SK-N-SH (cell line): ENCODE measurements around the gene MT1F. TPM values are rescaled to one million over a fixed set of nuclear protein-coding genes. Genes with fewer than 3 reads are reported as not detected.

ENCODE experiments used
- CTCF ChIA-PET: fragments of 300-600, 350-600 bp; formaldehyde crosslinking; extraction: SDS; loops from one replicate; lab custom pipeline; 2021; lab: Yijun Ruan, JAX
- POLR2A ChIA-PET: fragments of 350-600 bp; sonication (Branson Sonifier 250); formaldehyde crosslinking; extraction: SDS; loops from one replicate; lab custom pipeline; 2020; ENCODE audit warnings: antibody characterized with exemption, inconsistent platforms; lab: Yijun Ruan, JAX
- DNase-seq: peaks from one replicate; pipeline ENCODE4 v3.0.0; 2012
- H2AFZ ChIP-seq: fragments of 200-600 bp; sonication (generic); 2 replicates; pipeline ENCODE4 v1.8.1; 2016; ENCODE audit warnings: antibody characterized with exemption, mild to moderate bottlenecking, low read depth
- H3F3A ChIP-seq: fragments of 200-600 bp; sonication (generic); replicated peaks from 2 replicates; pipeline ENCODE3; 2016; ENCODE audit warnings: antibody characterized with exemption, mild to moderate bottlenecking; ENCODE audit not compliant: insufficient read depth
- H3K27ac ChIP-seq, 2 experiments: fragments of 200-500 bp in 1 of 2; fragments of 200-600 bp in 1 of 2; sonication (Bioruptor generic) in 1 of 2; sonication (generic), shearing (Covaris generic) in 1 of 2; 2 replicates each; pipeline versions ENCODE4 v1.5.1 to v1.6.1; 2014 to 2016; ENCODE audit warnings: low read depth in 2 of 2, inconsistent platforms in 1 of 2, low read length in 1 of 2, mild to moderate bottlenecking in 1 of 2, mixed read lengths in 1 of 2
- H3K27me3 ChIP-seq: fragments of 200-600 bp; sonication (generic), shearing (Covaris generic); 2 replicates; pipeline ENCODE4 v1.6.1; 2016; ENCODE audit warnings: mixed run types; ENCODE audit not compliant: insufficient read depth
- H3K36me3 ChIP-seq, 2 experiments: fragments of 200-500 bp in 1 of 2; fragments of 200-600 bp in 1 of 2; sonication (Bioruptor generic) in 1 of 2; sonication (generic) in 1 of 2; replicated peaks in 1 of 2; 2 replicates each; pipeline versions ENCODE3 to v1.5.1; 2014 to 2016; ENCODE audit warnings: low read length in 1 of 2, mild to moderate bottlenecking in 1 of 2; ENCODE audit not compliant: insufficient read depth in 2 of 2, control insufficient read depth in 1 of 2
- H3K4me1 ChIP-seq, 2 experiments: fragments of 200-500 bp in 1 of 2; fragments of 200-600 bp in 1 of 2; sonication (Bioruptor generic) in 1 of 2; sonication (generic), shearing (Covaris generic) in 1 of 2; 2 replicates each; pipeline versions ENCODE4 v1.5.1 to v1.6.1; 2014 to 2016; ENCODE audit warnings: low read depth in 1 of 2, low read length in 1 of 2, mixed run types in 1 of 2; ENCODE audit not compliant: insufficient read depth in 2 of 2, control insufficient read depth in 1 of 2
- H3K4me2 ChIP-seq: fragments of 200-600 bp; sonication (generic), shearing (Covaris generic); 2 replicates; pipeline ENCODE4 v1.6.1; 2017; ENCODE audit warnings: mixed run types
- H3K4me3 ChIP-seq, 2 experiments: fragments of 200-500 bp in 1 of 2; fragments of 200-600 bp in 1 of 2; sonication (Bioruptor generic) in 1 of 2; sonication (generic), shearing (Covaris generic) in 1 of 2; 2 replicates each; pipeline versions ENCODE4 v1.5.1 to v1.8.1; 2014 to 2016; ENCODE audit warnings: low read depth in 2 of 2, inconsistent platforms in 1 of 2, low read length in 1 of 2, mild to moderate bottlenecking in 1 of 2, mixed read lengths in 1 of 2, moderate library complexity in 1 of 2
- H3K79me2 ChIP-seq: fragments of 200-600 bp; sonication (generic); 2 replicates; pipeline ENCODE4 v1.8.1; 2017; ENCODE audit warnings: mild to moderate bottlenecking; ENCODE audit not compliant: insufficient read depth
- H3K9ac ChIP-seq: fragments of 200-600 bp; sonication (generic); 2 replicates; pipeline ENCODE4 v1.6.1; 2017; ENCODE audit warnings: mixed run types
- H3K9me2 ChIP-seq: fragments of 200-600 bp; sonication (generic); 2 replicates; pipeline ENCODE4 v1.6.1; 2017; ENCODE audit warnings: mixed run types
- H3K9me3 ChIP-seq: fragments of 200-600 bp; sonication (generic); 2 replicates; pipeline ENCODE4 v1.6.1; 2017; ENCODE audit warnings: mixed run types, mild to moderate bottlenecking, moderate library complexity
- H4K20me1 ChIP-seq: fragments of 200-600 bp; sonication (generic); 2 replicates; pipeline ENCODE4 v1.6.1; 2017; ENCODE audit warnings: mild to moderate bottlenecking, mixed run types; ENCODE audit not compliant: insufficient read depth
- ELF1 ChIP-seq: IDR thresholded peaks from 2 replicates; pipeline ENCODE4 v1.4.0; 2012
- EP300 ChIP-seq, 2 experiments: IDR thresholded peaks; 2 replicates each; pipeline versions ENCODE4 v1.4.0 to v1.6.1; 2012; ENCODE audit warnings: borderline replicate concordance in 1 of 2, low read depth in 1 of 2, low read length in 1 of 2
- EZH2phosphoT487 ChIP-seq: fragments of 200-600 bp; sonication (generic); IDR thresholded peaks from 2 replicates; pipeline ENCODE4 v1.6.1; 2017; ENCODE audit warnings: low read depth, mixed run types, mild to moderate bottlenecking, antibody characterized with exemption, moderate library complexity, borderline replicate concordance
- FOSL2 ChIP-seq: IDR thresholded peaks from 2 replicates; pipeline ENCODE4 v1.4.0; 2012; ENCODE audit warnings: low read depth, mild to moderate bottlenecking, moderate library complexity, borderline replicate concordance
- FOXJ3 ChIP-seq: sonication (generic); formaldehyde crosslinking; IDR thresholded peaks from 2 replicates; pipeline ENCODE4 v1.5.1; 2020; ENCODE audit warnings: mild to moderate bottlenecking, missing genetic modification reagents
- FOXM1 ChIP-seq: IDR thresholded peaks from 2 replicates; pipeline ENCODE4 v1.4.0; 2012; ENCODE audit warnings: low read depth, mild to moderate bottlenecking
- GABPA ChIP-seq: IDR thresholded peaks from 2 replicates; pipeline ENCODE4 v1.4.0; 2012; ENCODE audit warnings: low read depth, mild to moderate bottlenecking
- GATA2 ChIP-seq: sonication (generic); formaldehyde crosslinking; IDR thresholded peaks from 2 replicates; pipeline ENCODE4 v1.5.0; 2020; ENCODE audit warnings: mild to moderate bottlenecking, missing genetic modification reagents
- JUND ChIP-seq: IDR thresholded peaks from 2 replicates; pipeline ENCODE4 v1.4.0; 2012
- MEF2A ChIP-seq: IDR thresholded peaks from 2 replicates; pipeline ENCODE4 v1.4.0; 2012; ENCODE audit warnings: low read depth, borderline replicate concordance
- MXI1 ChIP-seq: IDR thresholded peaks from 2 replicates; pipeline ENCODE4 v1.6.1; 2012; ENCODE audit warnings: mild to moderate bottlenecking, low read depth, low read length, improper control_type of control experiment
- NFIC ChIP-seq: IDR thresholded peaks from 2 replicates; pipeline ENCODE4 v1.4.0; 2012; ENCODE audit warnings: borderline replicate concordance
- NRF1 ChIP-seq: IDR thresholded peaks from 2 replicates; pipeline ENCODE4 v1.6.1; 2012; ENCODE audit warnings: low read depth, mild to moderate bottlenecking, low read length
- POLR2AphosphoS5 ChIP-seq: IDR thresholded peaks from 2 replicates; pipeline ENCODE4 v1.6.1; 2012; ENCODE audit warnings: low read depth, low read length
- RCOR1 ChIP-seq: fragments of 150-350 bp; IDR thresholded peaks from 2 replicates; pipeline ENCODE4 v1.6.1; 2017; ENCODE audit warnings: antibody characterized with exemption, low read length
- RFX5 ChIP-seq: IDR thresholded peaks from 2 replicates; pipeline ENCODE4 v1.6.1; 2012; ENCODE audit warnings: mild to moderate bottlenecking, improper control_type of control experiment, low read length
- RXRA ChIP-seq: IDR thresholded peaks from 2 replicates; pipeline ENCODE4 v1.4.0; 2012; ENCODE audit warnings: low read depth, mild to moderate bottlenecking, borderline replicate concordance
- SIN3A ChIP-seq: IDR thresholded peaks from 2 replicates; pipeline ENCODE4 v1.6.1; 2012; ENCODE audit warnings: low read depth, mild to moderate bottlenecking, low read length, moderate library complexity, borderline replicate concordance
- TAF1 ChIP-seq: IDR thresholded peaks from 2 replicates; pipeline ENCODE4 v1.6.1; 2012; ENCODE audit warnings: low read depth, mild to moderate bottlenecking, low read length, moderate library complexity, borderline replicate concordance
- TCF12 ChIP-seq: IDR thresholded peaks from 2 replicates; pipeline ENCODE4 v1.4.0; 2012
- YY1 ChIP-seq: IDR thresholded peaks from 2 replicates; pipeline ENCODE4 v1.4.0; 2012; ENCODE audit warnings: low read depth, mild to moderate bottlenecking
- WGBS: methylation state at CpG from one replicate; pipeline ENCODE4 v1.1.6; 2017; ENCODE audit warnings: low lambda C conversion rate; 5-methylcytosine and 5-hydroxymethylcytosine counted together
- polyA plus RNA-seq, 3 experiments: library from polyadenylated mRNA; depleted of rRNA; stranded (reverse); fragments of >200 nt; gene quantifications; 2 replicates each; pipeline ENCODE4 v1.2.3, GENCODE V29; 2012
- TF ChIP-seq, protein P1 (sequence below): fragments of 200-600 bp; sonication (generic); IDR thresholded peaks from 2 replicates; pipeline ENCODE4 v1.6.1; 2017; ENCODE audit warnings: antibody characterized with exemption, mild to moderate bottlenecking, moderate library complexity
- TF ChIP-seq, protein P2 (sequence below): IDR thresholded peaks from 2 replicates; pipeline ENCODE4 v1.4.0; 2012; ENCODE audit warnings: low read depth, borderline replicate concordance
- TF ChIP-seq, protein P3 (sequence below): IDR thresholded peaks from 2 replicates; pipeline ENCODE4; 2012
- TF ChIP-seq, protein P4 (sequence below): fragments of 150-350 bp; IDR thresholded peaks from 2 replicates; pipeline ENCODE4 v1.6.1; 2016; ENCODE audit warnings: mild to moderate bottlenecking, low read depth, low read length
- TF ChIP-seq, protein P5 (sequence below): IDR thresholded peaks from 2 replicates; pipeline ENCODE4 v1.4.0; 2012; ENCODE audit warnings: low read depth, borderline replicate concordance
- TF ChIP-seq, protein P6 (sequence below): IDR thresholded peaks from 2 replicates; pipeline ENCODE4 v1.4.0; 2012; ENCODE audit warnings: low read depth

The MT1F gene
- polyA plus RNA-seq, 1 of the 3 experiments (the other 2 are of a cell fraction), result 13.0 TPM

DNA sequence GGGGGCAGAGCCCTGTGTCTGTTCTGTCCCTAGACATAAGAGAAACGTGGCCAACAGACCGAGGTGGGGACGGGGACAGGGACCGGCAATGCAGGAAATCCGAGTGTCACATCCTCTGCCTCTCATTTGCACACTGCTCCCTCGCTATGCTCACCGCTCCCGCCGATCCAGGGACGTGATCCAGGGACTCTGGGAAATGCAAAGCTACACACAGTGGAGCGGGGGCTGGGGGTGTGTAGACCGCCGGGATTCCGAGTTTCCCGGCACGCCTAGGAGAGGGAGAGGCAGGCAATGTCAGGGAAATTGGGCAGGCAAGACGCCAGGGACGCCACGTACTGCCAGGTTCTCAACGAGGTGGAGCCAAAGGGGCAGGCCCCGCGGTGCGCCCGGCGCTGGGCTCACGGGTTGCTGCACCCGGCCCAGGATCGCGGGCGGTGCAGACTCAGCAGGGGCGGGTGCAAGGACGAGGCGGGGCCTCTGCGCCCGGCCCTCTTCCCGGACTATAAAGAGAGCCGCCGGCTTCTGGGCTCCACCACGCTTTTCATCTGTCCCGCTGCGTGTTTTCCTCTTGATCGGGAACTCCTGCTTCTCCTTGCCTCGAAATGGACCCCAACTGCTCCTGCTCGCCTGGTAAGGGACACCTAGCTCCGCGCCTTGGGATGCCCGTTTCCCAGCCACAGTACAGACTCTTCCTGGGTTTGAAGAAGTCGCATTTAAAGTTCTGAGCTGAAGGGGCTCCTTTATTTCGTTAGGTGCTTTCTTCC, 24.4 kb downstream of the MT1F start, which contains the start of gene MT1X:
Gene MT1X, plus strand, starts transcription at position 532 of the 764 bp plus-strand sequence. Its CDS starts 71 bp downstream, at position 603.
- Histone ChIP-seq H3F3A (no peaks in the 10 kb centered on the region), H2AFZ (peak within 1 kb of the TSS; percentile 90), H3K27me3 (no peaks in the 10 kb centered on the region), H3K9me2 (no peaks in the 10 kb centered on the region), H3K9ac (peak within 1 kb of the TSS; percentile 75), H3K36me3 (no peaks in the 10 kb centered on the region), H3K4me2 (peak within 1 kb of the TSS; percentile 93), H3K27ac (peak within 1 kb of the TSS; percentile 56 to 77), H4K20me1 (no peaks in the 10 kb centered on the region), H3K4me1 (peaks cover 0 to 26% of the 10 kb centered on the region in 2 experiments; a peak in 2 of 4 replicates), H3K79me2 (peaks cover 9% of the 10 kb centered on the region; the same call in 1 of the 2 replicates), H3K4me3 (peak within 1 kb of the TSS; percentile 62 to 69), H3K9me3 (no peaks in the 10 kb centered on the region)
- ChIA-PET CTCF (interaction anchor here (1.1 to 6.1 kb wide), 3 partner anchors 20 to 78 kb away, joined by 3 to 41 read pairs (median 8); no protein-coding TSS in a partner anchor), POLR2A (interaction anchor here (0.6 to 1.9 kb wide), 5 partner anchors 57 to 504 kb away, joined by 3 to 6 read pairs (median 3); partner anchors contain the start of genes MT1E, PSME3IP1 and RSPRY1)
- peak; percentile 95 for DNase-seq
- 1% methylated on average over 27 of the region's 49 CpGs for WGBS
- TF ChIP-seq RXRA, result no peak
- TF ChIP-seq TAF1, result peak; percentile 91
- no peak for TF ChIP-seq FOSL2
- TF ChIP-seq, protein P1, sequence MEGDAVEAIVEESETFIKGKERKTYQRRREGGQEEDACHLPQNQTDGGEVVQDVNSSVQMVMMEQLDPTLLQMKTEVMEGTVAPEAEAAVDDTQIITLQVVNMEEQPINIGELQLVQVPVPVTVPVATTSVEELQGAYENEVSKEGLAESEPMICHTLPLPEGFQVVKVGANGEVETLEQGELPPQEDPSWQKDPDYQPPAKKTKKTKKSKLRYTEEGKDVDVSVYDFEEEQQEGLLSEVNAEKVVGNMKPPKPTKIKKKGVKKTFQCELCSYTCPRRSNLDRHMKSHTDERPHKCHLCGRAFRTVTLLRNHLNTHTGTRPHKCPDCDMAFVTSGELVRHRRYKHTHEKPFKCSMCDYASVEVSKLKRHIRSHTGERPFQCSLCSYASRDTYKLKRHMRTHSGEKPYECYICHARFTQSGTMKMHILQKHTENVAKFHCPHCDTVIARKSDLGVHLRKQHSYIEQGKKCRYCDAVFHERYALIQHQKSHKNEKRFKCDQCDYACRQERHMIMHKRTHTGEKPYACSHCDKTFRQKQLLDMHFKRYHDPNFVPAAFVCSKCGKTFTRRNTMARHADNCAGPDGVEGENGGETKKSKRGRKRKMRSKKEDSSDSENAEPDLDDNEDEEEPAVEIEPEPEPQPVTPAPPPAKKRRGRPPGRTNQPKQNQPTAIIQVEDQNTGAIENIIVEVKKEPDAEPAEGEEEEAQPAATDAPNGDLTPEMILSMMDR, result no peak
- no peak for TF ChIP-seq FOXM1
- no peak for TF ChIP-seq TCF12
- TF ChIP-seq NFIC, result peak; percentile 45
- TF ChIP-seq, protein P2, sequence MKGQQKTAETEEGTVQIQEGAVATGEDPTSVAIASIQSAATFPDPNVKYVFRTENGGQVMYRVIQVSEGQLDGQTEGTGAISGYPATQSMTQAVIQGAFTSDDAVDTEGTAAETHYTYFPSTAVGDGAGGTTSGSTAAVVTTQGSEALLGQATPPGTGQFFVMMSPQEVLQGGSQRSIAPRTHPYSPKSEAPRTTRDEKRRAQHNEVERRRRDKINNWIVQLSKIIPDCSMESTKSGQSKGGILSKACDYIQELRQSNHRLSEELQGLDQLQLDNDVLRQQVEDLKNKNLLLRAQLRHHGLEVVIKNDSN, result no peak
- TF ChIP-seq YY1, result no peak
- TF ChIP-seq JUND, result no peak
- no peak for TF ChIP-seq RCOR1
- TF ChIP-seq, protein P3, sequence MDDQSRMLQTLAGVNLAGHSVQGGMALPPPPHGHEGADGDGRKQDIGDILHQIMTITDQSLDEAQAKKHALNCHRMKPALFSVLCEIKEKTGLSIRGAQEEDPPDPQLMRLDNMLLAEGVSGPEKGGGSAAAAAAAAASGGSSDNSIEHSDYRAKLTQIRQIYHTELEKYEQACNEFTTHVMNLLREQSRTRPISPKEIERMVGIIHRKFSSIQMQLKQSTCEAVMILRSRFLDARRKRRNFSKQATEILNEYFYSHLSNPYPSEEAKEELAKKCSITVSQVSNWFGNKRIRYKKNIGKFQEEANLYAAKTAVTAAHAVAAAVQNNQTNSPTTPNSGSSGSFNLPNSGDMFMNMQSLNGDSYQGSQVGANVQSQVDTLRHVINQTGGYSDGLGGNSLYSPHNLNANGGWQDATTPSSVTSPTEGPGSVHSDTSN, result peak; percentile 7; the same call in 1 of the 2 replicates
- no peak for TF ChIP-seq GABPA
- TF ChIP-seq, protein P4, sequence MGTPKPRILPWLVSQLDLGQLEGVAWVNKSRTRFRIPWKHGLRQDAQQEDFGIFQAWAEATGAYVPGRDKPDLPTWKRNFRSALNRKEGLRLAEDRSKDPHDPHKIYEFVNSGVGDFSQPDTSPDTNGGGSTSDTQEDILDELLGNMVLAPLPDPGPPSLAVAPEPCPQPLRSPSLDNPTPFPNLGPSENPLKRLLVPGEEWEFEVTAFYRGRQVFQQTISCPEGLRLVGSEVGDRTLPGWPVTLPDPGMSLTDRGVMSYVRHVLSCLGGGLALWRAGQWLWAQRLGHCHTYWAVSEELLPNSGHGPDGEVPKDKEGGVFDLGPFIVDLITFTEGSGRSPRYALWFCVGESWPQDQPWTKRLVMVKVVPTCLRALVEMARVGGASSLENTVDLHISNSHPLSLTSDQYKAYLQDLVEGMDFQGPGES, result no peak
- TF ChIP-seq, protein P5, sequence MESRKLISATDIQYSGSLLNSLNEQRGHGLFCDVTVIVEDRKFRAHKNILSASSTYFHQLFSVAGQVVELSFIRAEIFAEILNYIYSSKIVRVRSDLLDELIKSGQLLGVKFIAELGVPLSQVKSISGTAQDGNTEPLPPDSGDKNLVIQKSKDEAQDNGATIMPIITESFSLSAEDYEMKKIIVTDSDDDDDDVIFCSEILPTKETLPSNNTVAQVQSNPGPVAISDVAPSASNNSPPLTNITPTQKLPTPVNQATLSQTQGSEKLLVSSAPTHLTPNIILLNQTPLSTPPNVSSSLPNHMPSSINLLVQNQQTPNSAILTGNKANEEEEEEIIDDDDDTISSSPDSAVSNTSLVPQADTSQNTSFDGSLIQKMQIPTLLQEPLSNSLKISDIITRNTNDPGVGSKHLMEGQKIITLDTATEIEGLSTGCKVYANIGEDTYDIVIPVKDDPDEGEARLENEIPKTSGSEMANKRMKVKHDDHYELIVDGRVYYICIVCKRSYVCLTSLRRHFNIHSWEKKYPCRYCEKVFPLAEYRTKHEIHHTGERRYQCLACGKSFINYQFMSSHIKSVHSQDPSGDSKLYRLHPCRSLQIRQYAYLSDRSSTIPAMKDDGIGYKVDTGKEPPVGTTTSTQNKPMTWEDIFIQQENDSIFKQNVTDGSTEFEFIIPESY, result no peak
- TF ChIP-seq SIN3A, result peak; percentile 58; the same call in 1 of the 2 replicates
- TF ChIP-seq, protein P6, sequence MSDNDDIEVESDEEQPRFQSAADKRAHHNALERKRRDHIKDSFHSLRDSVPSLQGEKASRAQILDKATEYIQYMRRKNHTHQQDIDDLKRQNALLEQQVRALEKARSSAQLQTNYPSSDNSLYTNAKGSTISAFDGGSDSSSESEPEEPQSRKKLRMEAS, result peak; percentile 84
- TF ChIP-seq MEF2A, result no peak
- TF ChIP-seq MXI1, result peak; percentile 89
- no peak for TF ChIP-seq GATA2
- no peak for TF ChIP-seq EZH2phosphoT487
- TF ChIP-seq ELF1, result no peak
- no peak for TF ChIP-seq FOXJ3
- no peak for TF ChIP-seq RFX5
- 0 out of 2 replicates have a peak, but pooled peaks have one; percentile 14 for TF ChIP-seq NRF1
- TF ChIP-seq POLR2AphosphoS5, result peak; percentile 99
- TF ChIP-seq EP300 (IDR thresholded peaks at IDR 0.05; ENCODE audit: borderline replicate concordance in 1 of 2, low read depth in 1 of 2, low read length in 1 of 2), result 0 out of 4 replicates have a peak, but pooled peaks of 1 of the 2 experiments have one; percentile 27
